Mesenchymal stem cell (in vitro differentiated cells and primary cell): ENCODE data around the gene RNF220.

Experiments
- DNase-seq: peaks from one replicate; pipeline ENCODE4 v3.0.0-alpha.2; 2013
- H2AFZ ChIP-seq: one replicate; pipeline ENCODE4 v1.6.1; 2013; ENCODE audit warnings: low read depth, mild to moderate bottlenecking, control low read depth, inconsistent platforms, low read length, moderate library complexity
- H2AK5ac ChIP-seq: 2 replicates; pipeline ENCODE4 v1.6.1; 2013; ENCODE audit warnings: low read length, moderate library complexity, mild to moderate bottlenecking, inconsistent platforms; ENCODE audit not compliant: severe bottlenecking
- H2BK120ac ChIP-seq: one replicate; pipeline ENCODE4 v1.6.1; 2013; ENCODE audit warnings: low read depth, mild to moderate bottlenecking, inconsistent platforms, low read length, moderate library complexity
- H2BK12ac ChIP-seq, 2 experiments: one replicate each; pipeline ENCODE4 v1.6.1; 2013; ENCODE audit warnings: inconsistent platforms in 2 of 2, low read length in 2 of 2, mild to moderate bottlenecking in 2 of 2, moderate library complexity in 2 of 2, control low read depth in 1 of 2
- H2BK15ac ChIP-seq: one replicate; pipeline ENCODE4 v1.6.1; 2013; ENCODE audit warnings: mild to moderate bottlenecking, low read depth, inconsistent platforms; ENCODE audit not compliant: poor library complexity, severe bottlenecking
- H2BK5ac ChIP-seq: 2 replicates; pipeline ENCODE4 v1.6.1; 2013; ENCODE audit warnings: low read depth, mild to moderate bottlenecking, low read length, control low read depth, inconsistent platforms; ENCODE audit not compliant: poor library complexity, severe bottlenecking
- H3K14ac ChIP-seq, 2 experiments: one replicate each; pipeline ENCODE4 v1.6.1; 2013; ENCODE audit warnings: inconsistent platforms in 2 of 2, low read length in 2 of 2, control low read depth in 1 of 2, mild to moderate bottlenecking in 1 of 2, moderate library complexity in 1 of 2
- H3K18ac ChIP-seq, 2 experiments: one replicate each; pipeline ENCODE4 v1.6.1; 2013; ENCODE audit warnings: inconsistent platforms in 2 of 2, low read length in 2 of 2, control low read depth in 1 of 2, low read depth in 1 of 2, mild to moderate bottlenecking in 1 of 2
- H3K23ac ChIP-seq, 2 experiments: one replicate each; pipeline ENCODE4 v1.6.1; 2013; ENCODE audit warnings: inconsistent platforms in 2 of 2, low read length in 2 of 2, mild to moderate bottlenecking in 2 of 2, moderate library complexity in 2 of 2, control low read depth in 1 of 2
- H3K27ac ChIP-seq: 2 replicates; pipeline ENCODE4 v1.5.1; 2013; ENCODE audit warnings: mild to moderate bottlenecking, moderate library complexity, low read length, control low read depth, inconsistent platforms; ENCODE audit not compliant: poor library complexity, severe bottlenecking
- H3K27me3 ChIP-seq, 2 experiments: 2 replicates each; pipeline versions ENCODE4 v1.6.1 to v1.7.0; 2013; ENCODE audit warnings: low read length in 2 of 2, mild to moderate bottlenecking in 2 of 2, moderate library complexity in 2 of 2, control low read depth in 1 of 2, inconsistent platforms in 1 of 2; ENCODE audit not compliant: control insufficient read depth in 1 of 2, insufficient read depth in 1 of 2
- H3K36me3 ChIP-seq, 2 experiments: 2 replicates each; pipeline versions ENCODE4 v1.6.1 to v1.7.0; 2013; ENCODE audit warnings: low read length in 2 of 2, control low read depth in 1 of 2, inconsistent platforms in 1 of 2, low read depth in 1 of 2, mild to moderate bottlenecking in 1 of 2; ENCODE audit not compliant: insufficient read depth in 2 of 2, control insufficient read depth in 1 of 2
- H3K4ac ChIP-seq, 2 experiments: one replicate each; pipeline ENCODE4 v1.6.1; 2013; ENCODE audit warnings: inconsistent platforms in 2 of 2, low read length in 2 of 2, mild to moderate bottlenecking in 2 of 2, moderate library complexity in 2 of 2, control low read depth in 1 of 2, low read depth in 1 of 2
- H3K4me1 ChIP-seq: 2 replicates; pipeline ENCODE4 v1.6.1; 2013; ENCODE audit warnings: low read depth, low read length, control low read depth; ENCODE audit not compliant: control insufficient read depth, insufficient read depth
- H3K4me2 ChIP-seq: 2 replicates; pipeline ENCODE4 v1.6.1; 2013; ENCODE audit warnings: low read length, mild to moderate bottlenecking, inconsistent platforms; ENCODE audit not compliant: poor library complexity, severe bottlenecking
- H3K4me3 ChIP-seq, 2 experiments: 2 replicates each; pipeline versions ENCODE4 v1.5.1 to v1.7.0; 2013; ENCODE audit warnings: low read length in 2 of 2, mild to moderate bottlenecking in 2 of 2, control low read depth in 1 of 2, low read depth in 1 of 2; ENCODE audit not compliant: insufficient read depth in 1 of 2
- H3K79me1 ChIP-seq: replicated peaks from 2 replicates; pipeline ENCODE4 v1.6.1; 2013; ENCODE audit warnings: mild to moderate bottlenecking, control low read depth, low read length, inconsistent platforms; ENCODE audit not compliant: poor library complexity, severe bottlenecking
- H3K9ac ChIP-seq: 2 replicates; pipeline ENCODE4 v1.7.0; 2013; ENCODE audit warnings: mild to moderate bottlenecking, low read length, moderate library complexity
- H3K9me3 ChIP-seq: 2 replicates; pipeline ENCODE4 v1.7.0; 2013; ENCODE audit warnings: mild to moderate bottlenecking, low read length; ENCODE audit not compliant: control insufficient read depth
- H4K8ac ChIP-seq: one replicate; pipeline ENCODE4 v1.6.1; 2013; ENCODE audit warnings: inconsistent platforms, mild to moderate bottlenecking, low read length, moderate library complexity
- H4K91ac ChIP-seq: one replicate; pipeline ENCODE4 v1.6.1; 2013; ENCODE audit warnings: mild to moderate bottlenecking, low read length, inconsistent platforms
- WGBS: methylation state at CpG from one replicate; pipeline ENCODE4 v1.1.7; 2013; ENCODE audit warnings: mixed read lengths; 5-methylcytosine and 5-hydroxymethylcytosine counted together

The RNF220 gene

GRCh38 chr1:44411861-44412260 is 6.8 kb downstream of the RNF220 start:
- no peak for DNase-seq
- WGBS: 85% methylated on average over 10 of the region's 10 CpGs

GRCh38 chr1:44412601-44413000 is 7.5 kb downstream of the RNF220 start:
- Histone ChIP-seq H3K9ac (no peak overlapping the region), H3K27me3 (peaks cover 100% of the 10 kb centered on the region in 2 experiments), H3K4me3 (no peak overlapping the region), H3K79me1 (no peaks in the 10 kb centered on the region), H3K27ac (no peak overlapping the region), H3K4me2 (no peak overlapping the region), H3K4ac (no peak overlapping the region), H2BK12ac (no peak overlapping the region), H3K18ac (no peak overlapping the region), H4K8ac (no peak overlapping the region), H3K9me3 (peaks cover 3% of the 10 kb centered on the region), H3K23ac (no peak overlapping the region), H4K91ac (no peak overlapping the region), H2AK5ac (no peak overlapping the region), H2AFZ (no peak overlapping the region), H3K14ac (no peak overlapping the region), H2BK120ac (no peak overlapping the region), H3K36me3 (no peaks in the 10 kb centered on the region), H3K4me1 (peaks cover 12% of the 10 kb centered on the region), H2BK5ac (no peak overlapping the region), H2BK15ac (no peak overlapping the region)
- 72% methylated on average over 7 of the region's 7 CpGs for WGBS
- no peak for DNase-seq

More at GRCh38 chr1:44411861-44412260, 6.8 kb downstream of the RNF220 start:
- Histone ChIP-seq H3K27ac (no peak overlapping the region), H3K9me3 (peaks cover 3% of the 10 kb centered on the region), H2BK120ac (no peak overlapping the region), H3K18ac (no peak overlapping the region), H3K9ac (no peak overlapping the region), H3K36me3 (no peaks in the 10 kb centered on the region), H3K79me1 (no peaks in the 10 kb centered on the region), H3K4me3 (no peak overlapping the region), H4K8ac (no peak overlapping the region), H3K23ac (no peak overlapping the region), H2BK15ac (no peak overlapping the region), H2BK5ac (no peak overlapping the region), H2AK5ac (no peak overlapping the region), H3K4ac (no peak overlapping the region), H3K27me3 (peaks cover 99 to 100% of the 10 kb centered on the region in 2 experiments), H3K4me2 (no peak overlapping the region), H3K14ac (no peak overlapping the region), H4K91ac (no peak overlapping the region), H2BK12ac (no peak overlapping the region), H3K4me1 (peaks cover 15% of the 10 kb centered on the region), H2AFZ (no peak overlapping the region)

GRCh38 chr1:44413740-44414139 is 8.7 kb downstream of the RNF220 start:
- Histone ChIP-seq H3K4ac (no peak overlapping the region), H2BK120ac (no peak overlapping the region), H4K8ac (no peak overlapping the region), H3K4me3 (no peak overlapping the region), H2BK15ac (no peak overlapping the region), H3K23ac (no peak overlapping the region), H3K18ac (no peak overlapping the region), H3K27me3 (peaks cover 96 to 100% of the 10 kb centered on the region in 2 experiments), H4K91ac (no peak overlapping the region), H2BK12ac (no peak overlapping the region), H3K27ac (no peak overlapping the region), H2BK5ac (no peak overlapping the region), H3K36me3 (no peaks in the 10 kb centered on the region), H2AK5ac (no peak overlapping the region), H3K9ac (no peak overlapping the region), H3K9me3 (peaks cover 3% of the 10 kb centered on the region), H2AFZ (no peak overlapping the region), H3K4me1 (peaks cover 13% of the 10 kb centered on the region), H3K14ac (no peak overlapping the region), H3K4me2 (no peak overlapping the region), H3K79me1 (no peaks in the 10 kb centered on the region)
- DNase-seq: no peak
- 79% methylated on average over 7 of the region's 9 CpGs for WGBS

- no peaks in the 10 kb centered on the region for H3K36me3 ChIP-seq
- peaks cover 12% of the 10 kb centered on the region for H3K4me1 ChIP-seq
- H2AFZ ChIP-seq: no peak overlapping the region
- no peak overlapping the region for H3K23ac ChIP-seq
- DNase-seq: no peak
- no peak overlapping the region for H4K91ac ChIP-seq
- H2AK5ac ChIP-seq: no peak overlapping the region
- H3K27ac ChIP-seq: no peak overlapping the region
- 72% methylated on average over 7 of the region's 9 CpGs for WGBS
- no peak overlapping the region for H2BK5ac ChIP-seq
- H3K79me1 ChIP-seq: no peaks in the 10 kb centered on the region
- H3K14ac ChIP-seq: no peak overlapping the region
- no peak overlapping the region for H4K8ac ChIP-seq
- H3K18ac ChIP-seq: no peak overlapping the region
- no peak overlapping the region for H3K4me2 ChIP-seq
- no peak overlapping the region for H2BK15ac ChIP-seq
- no peak overlapping the region for H3K9ac ChIP-seq
- H2BK120ac ChIP-seq: no peak overlapping the region
- no peak overlapping the region for H2BK12ac ChIP-seq
- H3K4me3 ChIP-seq: no peak overlapping the region
- peaks cover 6% of the 10 kb centered on the region for H3K9me3 ChIP-seq
- no peak overlapping the region for H3K4ac ChIP-seq
- H3K27me3 ChIP-seq: peaks cover 93 to 100% of the 10 kb centered on the region in 2 experiments
Measured at GRCh38 chr1:44415013-44415412, 10.0 kb downstream of the RNF220 start.
